COLO668 (cell line): ENCODE results near the gene HLA-DRB1.
"Not testable (repeated sequence)": the region's sequence is repeated elsewhere in the genome, so short reads cannot be mapped to it uniquely, and the experiment has no call there.

Source experiments
- DNase-seq: peaks from one replicate; lab custom pipeline; 2025; ENCODE audit not compliant: unreplicated experiment; lab: John Stamatoyannopoulos, UW

Gene HLA-DRB1

DNA sequence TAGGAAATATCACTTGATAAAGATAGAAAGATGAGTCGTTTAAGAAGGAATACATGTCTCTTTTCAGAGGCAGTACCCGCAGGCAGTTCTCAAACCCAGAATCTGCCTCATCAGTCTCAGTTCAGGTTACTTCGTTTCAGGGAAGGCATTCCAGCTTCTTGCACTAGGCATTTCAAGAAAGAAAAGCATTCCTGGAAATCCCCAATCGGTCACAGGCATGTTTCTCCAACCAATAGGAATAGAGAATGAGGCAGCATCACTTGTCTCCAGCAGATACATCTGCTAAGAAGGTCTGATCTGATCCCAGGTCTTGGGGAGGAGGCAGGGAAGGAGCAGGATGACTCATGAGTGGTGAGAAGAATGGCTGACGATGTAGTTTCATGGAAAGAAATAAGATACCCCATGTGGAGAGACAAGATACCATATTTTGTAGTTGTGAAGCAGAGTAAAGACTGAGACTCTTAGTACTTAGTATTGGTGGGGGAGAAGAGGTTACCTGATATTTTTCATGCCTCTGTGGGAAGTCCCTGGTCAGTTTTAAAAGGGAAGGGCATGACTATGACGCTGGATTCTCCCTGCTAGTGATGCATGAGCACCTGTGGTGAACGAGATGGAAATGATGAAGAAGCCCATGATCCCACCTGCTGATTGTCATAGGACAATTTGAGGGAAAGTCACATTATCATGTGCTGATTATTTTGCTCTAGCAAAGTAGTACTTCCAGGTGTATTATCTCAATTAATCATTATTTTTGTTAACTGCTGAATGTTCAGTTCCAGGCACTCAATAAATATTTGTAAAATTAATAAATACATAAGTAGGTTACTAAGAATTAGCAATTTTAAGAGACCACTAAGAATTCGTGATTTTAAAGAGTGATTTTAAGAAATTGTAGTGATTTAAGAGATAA is 20.3 kb upstream of the HLA-DRB1 start:
- DNase-seq, result no peak

DNA sequence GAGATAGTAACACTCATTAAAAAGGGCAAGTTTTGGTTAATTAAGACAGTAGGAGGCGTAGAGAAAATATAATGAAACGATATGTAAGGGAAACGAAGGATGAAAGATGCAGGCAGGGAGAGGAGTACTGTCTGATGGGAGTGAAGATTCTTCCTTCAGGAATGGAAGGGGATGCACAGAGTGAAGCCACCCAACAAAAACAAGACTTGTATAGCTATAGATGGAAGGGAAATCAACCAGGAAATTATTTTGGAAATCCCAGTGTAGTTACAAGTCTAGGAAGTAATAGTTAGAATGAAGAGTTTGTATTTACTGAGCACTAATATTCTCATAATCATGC is 19.7 kb upstream of the HLA-DRB1 start:
- no peak for DNase-seq

DNA sequence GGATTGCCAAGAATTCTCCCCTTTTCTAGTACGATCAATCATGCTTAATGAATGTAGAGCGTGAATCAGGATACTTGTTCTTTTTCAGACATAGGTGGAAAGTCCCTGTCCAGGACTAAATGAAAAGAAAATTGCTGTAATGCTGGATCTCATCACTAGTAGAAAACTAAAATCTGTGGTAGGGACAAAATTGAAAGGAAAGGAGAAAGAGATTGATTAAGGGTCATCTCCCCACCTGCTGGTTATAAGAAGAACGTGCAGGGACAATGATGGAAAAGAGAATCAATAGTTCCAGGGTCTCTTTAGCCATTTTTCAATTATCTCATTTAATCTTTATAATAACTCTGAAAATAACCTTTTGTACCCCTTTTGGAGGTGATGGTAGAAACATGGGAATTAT is 18.7 kb upstream of the HLA-DRB1 start:
- no peak for DNase-seq

DNA sequence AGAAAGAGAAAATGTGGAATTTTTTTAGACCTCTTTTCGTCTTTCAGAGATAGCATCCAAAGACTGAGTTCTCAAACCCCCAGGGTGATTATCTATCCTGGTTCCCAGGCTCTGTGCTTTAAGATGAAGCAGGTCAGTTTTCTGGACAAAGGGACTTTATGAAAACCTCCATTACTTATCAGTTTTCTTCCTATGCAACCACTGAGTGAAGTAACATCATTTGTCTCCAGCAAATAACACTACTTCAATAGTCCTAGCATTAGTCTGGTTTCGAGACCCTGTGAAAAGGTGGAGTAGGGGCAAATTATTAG is 18.3 kb upstream of the HLA-DRB1 start:
- DNase-seq, result no peak

DNA sequence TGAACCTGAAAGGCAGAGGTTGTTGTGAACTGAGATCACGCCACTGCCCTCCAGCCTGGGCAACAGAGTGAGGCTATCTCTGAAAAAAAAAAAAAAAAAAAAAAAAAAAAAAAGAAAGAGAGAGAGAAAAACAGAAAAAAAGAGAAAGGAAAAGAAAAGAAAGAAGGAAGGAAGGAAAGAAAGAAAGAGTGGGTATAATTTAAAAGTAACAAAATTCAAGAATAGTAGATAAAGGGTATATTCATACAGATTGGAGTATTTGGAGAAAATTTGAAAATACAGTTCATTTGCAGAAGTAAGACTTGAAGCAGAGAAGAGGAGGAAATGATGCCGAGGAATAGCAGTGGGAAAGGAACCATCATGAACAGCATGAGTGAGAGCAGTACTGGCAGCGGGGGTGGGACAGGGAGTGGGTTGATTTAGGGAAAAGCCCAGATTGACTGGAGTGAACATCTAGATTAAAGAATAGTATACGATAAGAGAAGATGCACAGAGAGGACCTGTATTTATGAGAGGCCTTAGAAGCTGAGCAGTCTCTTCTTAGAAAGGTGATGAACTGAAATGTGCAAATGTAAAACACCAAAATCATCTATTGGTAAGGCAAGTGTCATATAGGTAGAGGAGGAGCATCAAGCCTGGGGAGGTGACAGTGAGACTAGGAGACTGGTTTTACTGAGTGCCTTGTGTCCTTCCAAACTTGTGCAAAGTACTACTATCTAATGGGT is 17.8 kb upstream of the HLA-DRB1 start:
- no peak for DNase-seq

DNA sequence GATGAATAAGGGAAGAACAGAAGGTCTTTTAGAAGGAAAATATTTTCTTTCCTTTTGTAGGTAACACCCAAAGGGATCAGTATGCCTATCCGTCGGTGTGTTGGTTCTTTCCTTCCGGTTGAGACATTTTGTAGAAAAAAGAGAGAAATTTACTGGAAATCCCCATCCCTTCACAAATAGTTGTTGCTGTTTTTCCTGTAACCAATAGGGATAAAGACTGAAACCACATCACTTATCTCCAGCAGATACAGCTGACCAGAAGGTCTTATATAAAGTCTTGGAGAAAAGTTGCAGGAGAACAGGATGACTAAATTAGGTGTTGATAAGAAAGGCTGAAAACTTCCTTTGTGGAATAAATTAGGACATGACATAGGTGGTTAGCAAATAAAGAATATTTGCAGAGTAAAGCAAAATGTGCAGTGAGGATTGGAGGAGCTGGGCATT is 14.8 kb upstream of the HLA-DRB1 start:
- no peak for DNase-seq

DNA sequence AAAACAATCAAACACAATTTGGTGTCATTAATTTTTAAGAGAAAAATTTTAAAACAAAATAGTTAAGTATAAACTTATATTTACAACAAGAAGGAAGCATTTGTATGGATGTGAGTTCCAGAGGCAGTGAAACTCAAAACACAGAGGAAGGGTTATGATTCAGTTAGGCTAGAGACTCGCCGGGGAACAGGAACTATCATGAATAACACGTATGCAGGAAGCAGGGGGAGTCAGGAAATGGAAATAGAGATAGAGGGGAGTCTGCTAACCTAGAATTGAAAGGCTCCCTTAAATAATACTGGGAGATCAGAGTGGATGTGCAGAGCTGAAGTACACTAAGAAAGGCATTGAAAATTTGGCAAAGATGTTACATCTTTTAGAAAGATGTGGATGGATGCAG is 14.2 kb upstream of the HLA-DRB1 start:
- no peak for DNase-seq

DNA sequence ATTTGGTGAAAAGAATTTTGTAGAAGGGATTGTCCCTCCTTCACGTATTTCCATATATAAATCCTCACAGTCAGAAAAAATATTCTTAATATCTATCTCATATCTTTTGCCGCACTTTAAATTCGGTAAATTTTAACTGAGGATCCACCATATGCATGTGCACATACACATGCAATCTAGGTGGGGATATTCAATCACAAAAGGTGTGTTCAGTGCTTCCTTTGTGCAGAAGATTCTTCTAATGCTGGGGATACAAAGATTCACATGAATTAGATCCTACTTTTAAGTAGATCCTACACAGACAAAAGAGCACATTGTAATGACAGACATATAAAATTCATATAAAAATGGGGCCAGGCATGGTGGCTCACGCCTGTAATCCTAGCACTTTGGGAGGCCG is 13.6 kb upstream of the HLA-DRB1 start:
- no peak for DNase-seq

DNA sequence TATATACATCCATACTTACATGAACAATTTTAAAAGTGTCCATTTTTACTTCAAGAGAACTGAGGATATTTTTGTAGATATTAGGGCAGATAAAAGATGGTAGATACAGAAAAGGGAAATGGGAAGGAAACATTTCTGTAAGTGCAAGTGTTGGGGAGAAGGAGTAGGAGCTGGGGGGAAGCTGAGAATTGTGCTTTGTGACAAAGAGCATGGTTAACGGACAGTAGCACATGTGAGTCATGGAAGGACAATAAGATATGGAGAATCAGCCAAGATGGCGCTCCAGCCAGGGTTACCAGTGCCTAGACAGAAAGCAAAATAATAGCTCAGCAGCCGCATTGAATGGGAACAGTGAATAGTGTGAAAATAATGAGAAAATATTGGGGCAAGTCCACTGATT is 12.7 kb upstream of the HLA-DRB1 start:
- DNase-seq, result no peak

DNA sequence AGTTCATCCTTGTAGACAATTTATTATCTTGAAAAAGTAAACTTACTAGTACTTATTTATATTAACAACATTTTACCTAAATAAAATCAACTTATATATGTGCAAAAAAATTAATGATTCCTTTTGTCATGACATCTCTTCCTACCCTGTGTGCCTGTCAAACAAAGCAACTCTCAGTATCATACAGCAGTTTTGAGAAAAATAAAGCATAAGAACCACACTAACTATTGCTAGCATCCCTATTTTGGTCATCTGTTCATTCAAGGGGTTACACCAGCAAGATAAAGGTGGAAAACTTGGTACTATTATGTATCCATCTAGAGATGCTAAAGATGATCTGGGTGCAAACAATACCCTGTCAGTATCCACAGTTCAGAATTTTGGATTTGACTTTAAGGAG is 7.4 kb upstream of the HLA-DRB1 start:
- no peak for DNase-seq

DNA sequence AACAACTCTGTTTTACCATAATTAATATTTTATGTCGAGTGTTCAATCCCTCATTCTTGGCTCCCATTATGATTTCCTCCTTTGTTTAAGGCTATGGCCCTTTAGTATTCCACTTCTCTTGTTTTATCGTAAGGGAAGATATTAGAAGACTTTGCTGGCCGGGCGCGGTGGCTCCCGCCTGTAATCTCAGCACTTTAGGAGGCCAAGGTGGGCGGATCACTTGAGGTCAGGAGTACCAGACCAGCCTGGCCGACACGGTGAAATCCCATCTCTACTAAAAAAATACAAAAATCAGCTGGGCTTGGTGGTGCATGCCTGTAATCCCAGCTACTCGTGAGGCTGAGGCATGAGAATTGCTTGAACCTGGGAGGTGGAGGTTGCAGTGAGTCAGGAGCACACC is 1.1 kb upstream of the HLA-DRB1 start:
- DNase-seq, result not testable (repeated sequence)

DNA sequence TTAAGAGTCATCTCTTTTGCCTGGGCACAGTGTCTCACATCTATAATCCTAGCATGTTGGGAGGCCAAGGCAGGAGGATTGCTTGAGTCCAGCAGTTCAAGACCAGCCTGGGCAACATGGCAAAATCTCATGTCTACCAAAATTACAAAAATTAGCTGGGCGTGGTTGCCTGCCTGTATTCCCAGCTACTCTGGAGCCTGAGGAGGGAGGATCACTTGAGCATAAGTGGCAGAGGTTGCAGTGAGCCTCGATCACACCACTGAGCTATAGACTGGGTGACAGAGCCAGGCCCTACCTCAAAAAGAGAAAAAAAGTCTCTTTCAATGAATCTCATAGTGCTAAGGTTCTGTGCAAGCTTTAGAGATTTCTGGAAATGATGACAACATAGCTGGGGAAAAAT is 1.5 kb downstream of the HLA-DRB1 start:
- DNase-seq, result no peak

DNA sequence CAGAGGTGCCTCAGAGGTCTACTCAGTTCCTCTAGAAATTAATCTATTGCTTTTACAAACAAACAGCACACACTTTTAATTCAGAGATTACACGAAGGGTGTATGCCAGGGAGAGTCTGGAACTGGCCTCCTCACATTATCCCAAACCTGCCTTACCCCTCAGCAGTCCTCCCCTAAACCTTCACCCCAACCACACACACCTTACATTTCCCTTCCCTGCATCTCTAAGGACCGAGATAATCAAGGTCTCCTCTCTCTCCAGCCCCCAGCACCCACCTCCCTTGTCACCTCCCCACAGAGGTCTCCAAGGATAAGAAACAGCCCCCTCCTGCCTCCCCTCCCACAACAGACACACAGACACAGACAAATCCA is 6.1 kb downstream of the HLA-DRB1 start:
- DNase-seq, result no peak

DNA sequence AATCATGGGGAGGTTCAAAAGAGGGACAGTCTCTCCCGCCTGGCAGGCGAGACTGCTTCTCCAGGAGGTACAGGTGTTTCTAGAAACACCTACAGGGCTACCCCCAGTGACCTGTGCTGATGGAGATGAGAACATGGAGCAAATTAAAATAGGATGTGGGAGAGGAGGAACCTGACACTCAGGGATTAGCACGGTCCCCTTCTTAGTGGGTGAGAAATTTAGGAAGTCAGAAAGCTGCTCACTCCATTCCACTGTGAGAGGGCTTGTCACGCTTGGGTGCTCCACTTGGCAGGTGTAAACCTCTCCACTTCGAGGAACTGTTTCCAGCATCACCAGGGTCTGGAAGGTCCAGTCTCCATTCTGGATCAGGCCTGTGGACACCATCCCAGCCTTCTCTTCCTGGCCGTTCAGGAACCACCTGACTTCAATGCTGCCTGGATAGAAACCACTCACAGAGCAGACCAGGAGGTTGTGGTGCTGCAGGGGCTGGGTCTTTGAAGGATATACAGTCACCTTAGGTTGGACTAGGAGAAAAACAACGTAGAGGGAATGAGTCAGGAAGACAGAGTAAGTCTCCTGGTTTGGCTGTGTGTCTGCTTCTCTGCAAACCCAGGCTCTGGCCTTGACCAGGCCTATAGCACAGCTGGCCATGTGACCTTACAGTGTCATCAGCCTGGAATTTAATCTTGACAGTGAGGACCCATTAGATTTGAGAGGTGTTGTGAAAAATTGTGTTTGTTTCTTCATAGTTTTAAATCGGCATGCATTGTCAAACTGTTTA is 8.1 kb downstream of the HLA-DRB1 start:
- DNase-seq, result no peak

DNA sequence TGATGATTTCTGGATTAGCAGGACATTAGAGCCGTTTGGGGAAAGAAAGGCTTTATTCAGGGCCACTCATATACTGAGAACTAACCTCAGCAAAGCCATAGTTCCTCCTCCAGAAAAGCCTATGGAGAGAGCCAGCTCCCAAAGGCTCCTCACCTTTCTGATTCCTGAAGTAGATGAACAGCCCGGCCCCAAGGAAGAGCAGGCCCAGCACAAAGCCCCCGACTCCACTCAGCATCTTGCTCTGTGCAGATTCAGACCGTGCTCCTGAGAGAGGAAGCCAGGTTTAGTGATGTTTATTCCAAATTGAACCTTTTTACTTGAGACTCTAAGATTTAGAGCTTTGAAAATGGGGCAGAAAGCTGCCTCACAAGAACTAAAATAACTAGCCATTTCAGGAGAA is 9.1 kb downstream of the HLA-DRB1 start:
- no peak for DNase-seq

DNA sequence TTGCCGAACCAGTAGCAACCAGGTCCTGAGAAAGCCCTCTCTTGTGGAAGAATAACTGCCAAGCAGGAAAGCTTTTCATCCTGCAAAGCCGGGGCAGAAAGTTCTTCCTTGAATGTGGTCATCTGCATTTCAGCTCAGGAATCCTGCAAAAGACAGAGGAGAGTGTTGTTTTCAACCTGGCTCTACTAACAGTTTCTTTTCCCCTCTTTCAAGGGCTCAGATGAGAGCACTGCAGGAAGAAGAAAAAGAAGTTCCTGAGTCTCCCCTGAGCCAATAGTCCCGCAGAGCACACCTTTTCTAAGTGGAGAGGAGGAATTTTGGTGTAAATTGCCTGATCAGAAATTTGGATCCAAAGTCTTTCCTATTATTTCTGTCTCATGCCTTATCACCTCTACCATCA is 10.7 kb downstream of the HLA-DRB1 start:
- no peak for DNase-seq

DNA sequence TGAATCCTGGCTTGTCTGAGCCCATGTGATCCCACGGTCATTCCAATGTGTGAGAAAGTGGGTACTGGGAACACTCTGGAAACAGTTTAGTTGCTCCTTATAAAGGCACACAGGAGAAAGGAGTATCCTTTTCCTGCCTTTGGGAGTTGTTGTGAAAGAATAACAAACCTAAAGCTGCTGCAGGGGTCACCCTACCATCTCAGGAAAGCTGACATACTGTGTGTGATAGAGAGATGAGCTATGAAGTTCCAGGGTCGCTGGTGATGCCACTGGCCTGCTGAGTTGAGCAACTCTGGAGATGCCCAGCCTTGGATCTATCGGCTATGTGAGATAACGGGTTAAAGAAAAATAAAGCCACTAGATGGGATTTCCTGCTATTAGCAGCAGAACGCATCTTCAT is 12.2 kb downstream of the HLA-DRB1 start:
- not testable (repeated sequence) for DNase-seq

DNA sequence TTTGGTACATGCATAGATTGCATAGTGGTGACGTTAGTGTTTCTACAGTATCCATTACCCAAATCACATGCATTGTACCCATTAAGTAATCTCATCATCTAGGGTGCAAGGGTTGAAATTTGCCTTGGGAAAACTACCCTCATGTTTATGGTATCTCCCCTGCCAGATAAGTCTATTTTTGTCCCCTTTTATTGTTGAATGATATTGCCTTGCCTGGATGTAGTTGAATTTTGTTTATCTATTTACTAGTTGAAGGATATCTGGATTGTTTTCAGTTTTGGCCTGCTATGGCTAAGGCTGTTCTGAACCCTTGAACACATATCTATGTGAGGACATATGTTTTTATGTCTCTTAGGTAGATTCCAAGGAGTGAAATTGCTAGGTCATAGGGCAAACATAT is 13.4 kb downstream of the HLA-DRB1 start:
- no peak for DNase-seq

DNA sequence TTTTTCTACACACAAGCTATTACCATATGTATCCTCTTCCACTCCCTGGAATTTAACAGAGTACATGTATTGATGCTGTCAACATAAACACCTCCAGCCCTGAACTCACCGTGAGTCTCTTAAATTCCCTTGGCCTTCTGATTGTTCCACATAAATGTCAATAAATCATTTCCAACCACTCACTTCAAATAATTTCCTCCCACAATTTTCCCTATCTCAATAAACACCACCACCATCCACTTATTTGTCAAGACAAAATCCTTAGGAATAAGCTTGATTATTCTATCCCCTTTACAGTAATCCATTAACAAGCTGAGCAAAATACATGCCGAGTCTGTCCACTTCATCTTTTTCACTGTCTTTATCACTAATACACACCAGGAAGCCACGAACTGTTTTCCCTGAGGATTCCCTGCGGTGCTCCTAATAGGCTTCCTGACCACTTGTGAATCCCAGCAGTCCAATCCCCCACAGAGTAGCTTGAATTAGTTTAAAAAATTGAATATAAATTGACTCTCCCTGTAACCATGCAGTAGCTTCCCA is 19.2 kb downstream of the HLA-DRB1 start:
- DNase-seq, result no peak

DNA sequence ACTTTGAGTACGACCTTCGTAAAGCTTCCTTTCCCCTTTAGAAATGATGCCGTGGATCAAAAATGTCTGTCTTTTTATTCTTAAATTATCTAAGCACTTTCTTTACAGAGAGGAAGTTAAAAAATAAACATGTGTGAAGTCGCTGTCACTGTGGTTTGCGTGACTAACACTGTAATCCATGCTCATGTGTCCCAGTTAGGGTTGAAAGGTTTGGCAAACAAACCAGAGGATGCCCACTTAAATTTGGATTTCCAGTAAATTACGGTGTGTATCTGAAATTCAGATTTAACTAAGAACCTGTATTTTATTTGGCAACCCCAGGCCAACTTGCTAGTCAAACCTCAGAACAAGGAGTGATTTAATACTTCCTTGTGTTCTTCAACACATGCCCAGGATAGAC is 21.1 kb downstream of the HLA-DRB1 start:
- DNase-seq, result no peak

DNA sequence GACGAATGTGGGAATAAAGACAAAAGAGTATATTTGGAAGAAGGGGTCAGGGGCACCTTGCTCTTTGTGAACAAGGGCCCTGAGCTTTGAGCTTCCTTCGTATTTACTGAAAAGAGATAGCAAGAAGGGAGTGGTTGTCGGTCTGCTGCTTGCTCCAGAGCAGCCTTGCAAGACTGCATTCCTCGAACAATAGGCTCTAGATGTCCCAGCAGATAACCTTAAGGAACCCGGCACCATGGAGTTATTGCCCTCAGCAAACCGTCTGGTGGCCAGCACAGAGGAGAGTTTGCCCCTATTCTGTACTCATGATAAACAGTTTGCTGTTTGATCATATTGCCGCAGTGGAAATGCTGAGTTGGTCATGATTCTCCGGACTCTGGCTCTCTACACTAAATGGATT is 22.7 kb downstream of the HLA-DRB1 start:
- no peak for DNase-seq

DNA sequence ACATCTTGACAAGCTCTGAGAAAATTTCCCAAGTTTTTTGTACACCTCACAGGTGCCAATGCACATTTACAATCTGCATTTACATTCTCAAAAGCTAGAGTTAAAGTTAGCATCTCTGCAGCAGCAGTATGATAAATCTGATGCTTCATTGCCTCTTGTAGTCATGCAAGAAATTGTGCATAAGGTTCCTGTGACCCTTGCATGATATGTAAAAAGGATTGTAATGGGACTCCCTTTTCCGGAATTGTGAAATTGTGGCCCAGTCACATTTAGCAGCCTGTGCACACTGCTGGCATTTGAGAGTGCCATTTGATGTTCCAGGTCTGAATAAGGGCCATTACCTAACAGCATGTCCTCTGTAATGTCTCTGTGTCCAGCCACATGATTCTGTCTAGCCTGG is 24.1 kb downstream of the HLA-DRB1 start:
- no peak for DNase-seq
